SK-N-SH (cell line): Measurements from ENCODE around the gene C2CD4C. TPM values are rescaled to one million over a fixed set of nuclear protein-coding genes. Genes with fewer than 3 reads are reported as not detected.

Source experiments
- CTCF ChIA-PET: fragments of 300-600, 350-600 bp; formaldehyde crosslinking; extraction: SDS; loops from one replicate; lab custom pipeline; 2021; lab: Yijun Ruan, JAX
- POLR2A ChIA-PET: fragments of 350-600 bp; sonication (Branson Sonifier 250); formaldehyde crosslinking; extraction: SDS; loops from one replicate; lab custom pipeline; 2020; ENCODE audit warnings: antibody characterized with exemption, inconsistent platforms; lab: Yijun Ruan, JAX
- DNase-seq: peaks from one replicate; pipeline ENCODE4 v3.0.0; 2012
- H2AFZ ChIP-seq: fragments of 200-600 bp; sonication (generic); 2 replicates; pipeline ENCODE4 v1.8.1; 2016; ENCODE audit warnings: antibody characterized with exemption, mild to moderate bottlenecking, low read depth
- H3F3A ChIP-seq: fragments of 200-600 bp; sonication (generic); replicated peaks from 2 replicates; pipeline ENCODE3; 2016; ENCODE audit warnings: antibody characterized with exemption, mild to moderate bottlenecking; ENCODE audit not compliant: insufficient read depth
- H3K27ac ChIP-seq, 2 experiments: fragments of 200-500 bp in 1 of 2; fragments of 200-600 bp in 1 of 2; sonication (Bioruptor generic) in 1 of 2; sonication (generic), shearing (Covaris generic) in 1 of 2; 2 replicates each; pipeline versions ENCODE4 v1.5.1 to v1.6.1; 2014 to 2016; ENCODE audit warnings: low read depth in 2 of 2, inconsistent platforms in 1 of 2, low read length in 1 of 2, mild to moderate bottlenecking in 1 of 2, mixed read lengths in 1 of 2
- H3K27me3 ChIP-seq: fragments of 200-600 bp; sonication (generic), shearing (Covaris generic); 2 replicates; pipeline ENCODE4 v1.6.1; 2016; ENCODE audit warnings: mixed run types; ENCODE audit not compliant: insufficient read depth
- H3K36me3 ChIP-seq, 2 experiments: fragments of 200-500 bp in 1 of 2; fragments of 200-600 bp in 1 of 2; sonication (Bioruptor generic) in 1 of 2; sonication (generic) in 1 of 2; replicated peaks in 1 of 2; 2 replicates each; pipeline versions ENCODE3 to v1.5.1; 2014 to 2016; ENCODE audit warnings: low read length in 1 of 2, mild to moderate bottlenecking in 1 of 2; ENCODE audit not compliant: insufficient read depth in 2 of 2, control insufficient read depth in 1 of 2
- H3K4me1 ChIP-seq, 2 experiments: fragments of 200-500 bp in 1 of 2; fragments of 200-600 bp in 1 of 2; sonication (Bioruptor generic) in 1 of 2; sonication (generic), shearing (Covaris generic) in 1 of 2; 2 replicates each; pipeline versions ENCODE4 v1.5.1 to v1.6.1; 2014 to 2016; ENCODE audit warnings: low read depth in 1 of 2, low read length in 1 of 2, mixed run types in 1 of 2; ENCODE audit not compliant: insufficient read depth in 2 of 2, control insufficient read depth in 1 of 2
- H3K4me2 ChIP-seq: fragments of 200-600 bp; sonication (generic), shearing (Covaris generic); 2 replicates; pipeline ENCODE4 v1.6.1; 2017; ENCODE audit warnings: mixed run types
- H3K4me3 ChIP-seq, 2 experiments: fragments of 200-500 bp in 1 of 2; fragments of 200-600 bp in 1 of 2; sonication (Bioruptor generic) in 1 of 2; sonication (generic), shearing (Covaris generic) in 1 of 2; 2 replicates each; pipeline versions ENCODE4 v1.5.1 to v1.8.1; 2014 to 2016; ENCODE audit warnings: low read depth in 2 of 2, inconsistent platforms in 1 of 2, low read length in 1 of 2, mild to moderate bottlenecking in 1 of 2, mixed read lengths in 1 of 2, moderate library complexity in 1 of 2
- H3K79me2 ChIP-seq: fragments of 200-600 bp; sonication (generic); 2 replicates; pipeline ENCODE4 v1.8.1; 2017; ENCODE audit warnings: mild to moderate bottlenecking; ENCODE audit not compliant: insufficient read depth
- H3K9ac ChIP-seq: fragments of 200-600 bp; sonication (generic); 2 replicates; pipeline ENCODE4 v1.6.1; 2017; ENCODE audit warnings: mixed run types
- H3K9me2 ChIP-seq: fragments of 200-600 bp; sonication (generic); 2 replicates; pipeline ENCODE4 v1.6.1; 2017; ENCODE audit warnings: mixed run types
- H3K9me3 ChIP-seq: fragments of 200-600 bp; sonication (generic); 2 replicates; pipeline ENCODE4 v1.6.1; 2017; ENCODE audit warnings: mixed run types, mild to moderate bottlenecking, moderate library complexity
- H4K20me1 ChIP-seq: fragments of 200-600 bp; sonication (generic); 2 replicates; pipeline ENCODE4 v1.6.1; 2017; ENCODE audit warnings: mild to moderate bottlenecking, mixed run types; ENCODE audit not compliant: insufficient read depth
- CHD2 ChIP-seq: fragments of 150-350 bp; IDR thresholded peaks from 2 replicates; pipeline ENCODE4 v1.6.1; 2018; ENCODE audit warnings: low read length; ENCODE audit not compliant: partially characterized antibody
- EP300 ChIP-seq, 2 experiments: IDR thresholded peaks; 2 replicates each; pipeline versions ENCODE4 v1.4.0 to v1.6.1; 2012; ENCODE audit warnings: borderline replicate concordance in 1 of 2, low read depth in 1 of 2, low read length in 1 of 2
- FOXJ3 ChIP-seq: sonication (generic); formaldehyde crosslinking; IDR thresholded peaks from 2 replicates; pipeline ENCODE4 v1.5.1; 2020; ENCODE audit warnings: mild to moderate bottlenecking, missing genetic modification reagents
- FOXM1 ChIP-seq: IDR thresholded peaks from 2 replicates; pipeline ENCODE4 v1.4.0; 2012; ENCODE audit warnings: low read depth, mild to moderate bottlenecking
- GATA2 ChIP-seq: sonication (generic); formaldehyde crosslinking; IDR thresholded peaks from 2 replicates; pipeline ENCODE4 v1.5.0; 2020; ENCODE audit warnings: mild to moderate bottlenecking, missing genetic modification reagents
- IRF3 ChIP-seq: fragments of 150-350 bp; IDR thresholded peaks from 2 replicates; pipeline ENCODE4 v1.6.1; 2016; ENCODE audit warnings: mild to moderate bottlenecking, low read depth, low read length
- MEF2A ChIP-seq: IDR thresholded peaks from 2 replicates; pipeline ENCODE4 v1.4.0; 2012; ENCODE audit warnings: low read depth, borderline replicate concordance
- MXI1 ChIP-seq: IDR thresholded peaks from 2 replicates; pipeline ENCODE4 v1.6.1; 2012; ENCODE audit warnings: mild to moderate bottlenecking, low read depth, low read length, improper control_type of control experiment
- NRF1 ChIP-seq: IDR thresholded peaks from 2 replicates; pipeline ENCODE4 v1.6.1; 2012; ENCODE audit warnings: low read depth, mild to moderate bottlenecking, low read length
- POLR2AphosphoS5 ChIP-seq: IDR thresholded peaks from 2 replicates; pipeline ENCODE4 v1.6.1; 2012; ENCODE audit warnings: low read depth, low read length
- RAD21 ChIP-seq: IDR thresholded peaks from 2 replicates; pipeline ENCODE4 v1.6.1; 2012; ENCODE audit warnings: mild to moderate bottlenecking, low read length
- RCOR1 ChIP-seq: fragments of 150-350 bp; IDR thresholded peaks from 2 replicates; pipeline ENCODE4 v1.6.1; 2017; ENCODE audit warnings: antibody characterized with exemption, low read length
- RFX5 ChIP-seq: IDR thresholded peaks from 2 replicates; pipeline ENCODE4 v1.6.1; 2012; ENCODE audit warnings: mild to moderate bottlenecking, improper control_type of control experiment, low read length
- SIN3A ChIP-seq: IDR thresholded peaks from 2 replicates; pipeline ENCODE4 v1.6.1; 2012; ENCODE audit warnings: low read depth, mild to moderate bottlenecking, low read length, moderate library complexity, borderline replicate concordance
- TAF1 ChIP-seq: IDR thresholded peaks from 2 replicates; pipeline ENCODE4 v1.6.1; 2012; ENCODE audit warnings: low read depth, mild to moderate bottlenecking, low read length, moderate library complexity, borderline replicate concordance
- TEAD4 ChIP-seq: IDR thresholded peaks from 2 replicates; pipeline ENCODE4 v1.4.0; 2012; ENCODE audit warnings: mild to moderate bottlenecking, borderline replicate concordance; ENCODE audit not compliant: insufficient read depth
- YY1 ChIP-seq: IDR thresholded peaks from 2 replicates; pipeline ENCODE4 v1.4.0; 2012; ENCODE audit warnings: low read depth, mild to moderate bottlenecking
- ZBTB33 ChIP-seq: IDR thresholded peaks from 2 replicates; pipeline ENCODE4 v1.4.0; 2012; ENCODE audit warnings: low read depth, borderline replicate concordance
- WGBS: methylation state at CpG from one replicate; pipeline ENCODE4 v1.1.6; 2017; ENCODE audit warnings: low lambda C conversion rate; 5-methylcytosine and 5-hydroxymethylcytosine counted together
- polyA plus RNA-seq, 3 experiments: library from polyadenylated mRNA; depleted of rRNA; stranded (reverse); fragments of >200 nt; gene quantifications; 2 replicates each; pipeline ENCODE4 v1.2.3, GENCODE V29; 2012
- TF ChIP-seq, protein P1 (sequence below): IDR thresholded peaks from 2 replicates; pipeline ENCODE4 v1.4.0; 2012; ENCODE audit warnings: low read depth, borderline replicate concordance
- TF ChIP-seq, protein P2 (sequence below): fragments of 200-600 bp; sonication (generic); IDR thresholded peaks from 2 replicates; pipeline ENCODE4 v1.6.1; 2017; ENCODE audit warnings: antibody characterized with exemption, mild to moderate bottlenecking, moderate library complexity

C2CD4C gene
- polyA plus RNA-seq, 1 of the 3 experiments (the other 2 are of a cell fraction): 0.23 TPM

DNA sequence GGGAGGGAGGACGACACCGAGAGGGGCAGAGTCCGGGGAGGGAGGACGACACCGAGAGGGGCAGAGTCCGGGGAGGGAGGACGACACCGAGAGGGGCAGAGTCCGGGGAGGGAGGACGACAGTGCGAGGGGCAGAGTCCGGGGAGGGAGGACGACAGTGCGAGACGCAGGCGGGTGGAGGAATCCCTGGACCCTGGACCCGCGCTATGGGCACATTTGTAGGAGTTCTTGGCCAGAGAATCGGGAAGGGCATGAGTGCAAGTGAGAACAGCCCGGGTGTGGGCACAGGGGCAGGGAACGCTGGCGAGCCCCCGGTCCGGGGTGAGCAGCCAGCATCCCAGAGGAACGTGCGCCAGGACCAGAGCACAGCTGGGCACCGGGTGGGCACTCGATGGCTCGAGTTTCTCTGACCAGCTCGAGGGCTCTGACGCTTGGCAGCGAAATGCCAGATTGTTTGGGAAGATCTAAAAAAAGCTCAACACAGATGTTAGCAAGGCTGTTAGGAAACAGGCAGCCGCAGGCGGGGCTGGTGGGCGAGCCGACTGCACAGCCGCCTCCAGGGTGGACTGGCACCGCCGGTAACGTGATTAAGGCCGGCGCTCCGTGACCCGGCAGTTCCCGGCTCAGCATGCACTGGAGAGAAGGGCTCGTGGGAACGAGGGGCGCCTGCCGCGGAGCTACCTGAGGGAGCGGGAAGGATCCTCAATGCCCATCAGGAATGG, 17.9 kb upstream of the C2CD4C start:
- Histone ChIP-seq H2AFZ (no peak overlapping the region), H3K9me2 (no peaks in the 10 kb centered on the region), H3K9ac (no peak overlapping the region), H3K79me2 (no peaks in the 10 kb centered on the region), H3K9me3 (no peaks in the 10 kb centered on the region), H3K4me1 (peaks cover 0 to 12% of the 10 kb centered on the region in 2 experiments; a peak in 1 of 4 replicates), H4K20me1 (no peaks in the 10 kb centered on the region), H3K4me3 (no peak overlapping the region; a peak in 1 of 4 replicates), H3K27ac (peak overlapping the region in 1 of 2 experiments; percentile 64; a peak in 1 of 4 replicates), H3F3A (no peaks in the 10 kb centered on the region), H3K36me3 (no peaks in the 10 kb centered on the region), H3K27me3 (no peaks in the 10 kb centered on the region), H3K4me2 (no peak overlapping the region)
- ChIA-PET CTCF (interaction anchor here (0.7 to 1.2 kb wide), 3 partner anchors 9 to 84 kb away, joined by 3 read pairs; no protein-coding TSS in a partner anchor), POLR2A (interaction anchor here (1.0 to 1.2 kb wide), 2 partner anchors 9 to 25 kb away, joined by 3 to 4 read pairs; no protein-coding TSS in a partner anchor)
- WGBS: 32% methylated on average over 28 of the region's 51 CpGs
- peak; percentile 89 for DNase-seq
- TF ChIP-seq FOXJ3 (CRISPR knock-in tag): peak; percentile 40; the same call in 1 of the 2 replicates
- TF ChIP-seq TAF1: no peak
- TF ChIP-seq GATA2: peak; percentile 37; the same call in 1 of the 2 replicates

- no peaks in the 10 kb centered on the region for H3K79me2 ChIP-seq
- no peaks in the 10 kb centered on the region for H3K36me3 ChIP-seq
- H3K9ac ChIP-seq: no peak overlapping the region
- H3K4me2 ChIP-seq: no peak overlapping the region
- ChIA-PET CTCF (no interaction called here), POLR2A (no interaction called here)
- no peaks in the 10 kb centered on the region for H3K9me3 ChIP-seq
- peaks cover 0 to 12% of the 10 kb centered on the region in 2 experiments; a peak in 1 of 4 replicates for H3K4me1 ChIP-seq
- no peaks in the 10 kb centered on the region for H4K20me1 ChIP-seq
- H2AFZ ChIP-seq: no peak overlapping the region
- no peaks in the 10 kb centered on the region for H3K9me2 ChIP-seq
- H3F3A ChIP-seq: no peaks in the 10 kb centered on the region
- no peak overlapping the region for H3K4me3 ChIP-seq
- TF ChIP-seq TEAD4: no peak
- TF ChIP-seq RFX5: no peak
- TF ChIP-seq CHD2: no peak
- TF ChIP-seq FOXJ3 (CRISPR knock-in tag): no peak
- TF ChIP-seq POLR2AphosphoS5: no peak
- TF ChIP-seq ZBTB33: no peak
- TF ChIP-seq IRF3: no peak
- TF ChIP-seq YY1: no peak
- TF ChIP-seq SIN3A: no peak
- TF ChIP-seq, protein P1, sequence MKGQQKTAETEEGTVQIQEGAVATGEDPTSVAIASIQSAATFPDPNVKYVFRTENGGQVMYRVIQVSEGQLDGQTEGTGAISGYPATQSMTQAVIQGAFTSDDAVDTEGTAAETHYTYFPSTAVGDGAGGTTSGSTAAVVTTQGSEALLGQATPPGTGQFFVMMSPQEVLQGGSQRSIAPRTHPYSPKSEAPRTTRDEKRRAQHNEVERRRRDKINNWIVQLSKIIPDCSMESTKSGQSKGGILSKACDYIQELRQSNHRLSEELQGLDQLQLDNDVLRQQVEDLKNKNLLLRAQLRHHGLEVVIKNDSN: no peak
- TF ChIP-seq GATA2: no peak
- no peak for TF ChIP-seq RCOR1
- TF ChIP-seq RAD21: no peak
- no peak for TF ChIP-seq MEF2A
- TF ChIP-seq EP300 (IDR thresholded peaks at IDR 0.05; ENCODE audit: borderline replicate concordance in 1 of 2, low read depth in 1 of 2, low read length in 1 of 2): no peak
- TF ChIP-seq, protein P2, sequence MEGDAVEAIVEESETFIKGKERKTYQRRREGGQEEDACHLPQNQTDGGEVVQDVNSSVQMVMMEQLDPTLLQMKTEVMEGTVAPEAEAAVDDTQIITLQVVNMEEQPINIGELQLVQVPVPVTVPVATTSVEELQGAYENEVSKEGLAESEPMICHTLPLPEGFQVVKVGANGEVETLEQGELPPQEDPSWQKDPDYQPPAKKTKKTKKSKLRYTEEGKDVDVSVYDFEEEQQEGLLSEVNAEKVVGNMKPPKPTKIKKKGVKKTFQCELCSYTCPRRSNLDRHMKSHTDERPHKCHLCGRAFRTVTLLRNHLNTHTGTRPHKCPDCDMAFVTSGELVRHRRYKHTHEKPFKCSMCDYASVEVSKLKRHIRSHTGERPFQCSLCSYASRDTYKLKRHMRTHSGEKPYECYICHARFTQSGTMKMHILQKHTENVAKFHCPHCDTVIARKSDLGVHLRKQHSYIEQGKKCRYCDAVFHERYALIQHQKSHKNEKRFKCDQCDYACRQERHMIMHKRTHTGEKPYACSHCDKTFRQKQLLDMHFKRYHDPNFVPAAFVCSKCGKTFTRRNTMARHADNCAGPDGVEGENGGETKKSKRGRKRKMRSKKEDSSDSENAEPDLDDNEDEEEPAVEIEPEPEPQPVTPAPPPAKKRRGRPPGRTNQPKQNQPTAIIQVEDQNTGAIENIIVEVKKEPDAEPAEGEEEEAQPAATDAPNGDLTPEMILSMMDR: no peak
- TF ChIP-seq FOXM1: no peak
- no peak for TF ChIP-seq NRF1
- no peak for TF ChIP-seq MXI1
- no peak for DNase-seq
- H3K27me3 ChIP-seq: no peaks in the 10 kb centered on the region
- WGBS: 84% methylated on average over 6 of the region's 26 CpGs
- no peak overlapping the region for H3K27ac ChIP-seq
Observed at GRCh38 chr19:425056-425455, 16.1 kb upstream of the C2CD4C start.
